ENCODE data around the gene SLC2A3.
"Not testable (repeated sequence)": the region's sequence is repeated elsewhere in the genome, so short reads cannot be mapped to it uniquely, and the experiment has no call there.

SLC2A3 gene

GRCh38 chr12:7923241-7924236 is 12.4 kb downstream of the SLC2A3 start:
- DNase-seq = no peak
- in situ Hi-C loops (cut with HindIII; ENCODE audit: low pct_ligation_motif_present, low pct_unique_long_range_greater_than_20kb, low sequenced_read_pairs) = no loop called here

DNA sequence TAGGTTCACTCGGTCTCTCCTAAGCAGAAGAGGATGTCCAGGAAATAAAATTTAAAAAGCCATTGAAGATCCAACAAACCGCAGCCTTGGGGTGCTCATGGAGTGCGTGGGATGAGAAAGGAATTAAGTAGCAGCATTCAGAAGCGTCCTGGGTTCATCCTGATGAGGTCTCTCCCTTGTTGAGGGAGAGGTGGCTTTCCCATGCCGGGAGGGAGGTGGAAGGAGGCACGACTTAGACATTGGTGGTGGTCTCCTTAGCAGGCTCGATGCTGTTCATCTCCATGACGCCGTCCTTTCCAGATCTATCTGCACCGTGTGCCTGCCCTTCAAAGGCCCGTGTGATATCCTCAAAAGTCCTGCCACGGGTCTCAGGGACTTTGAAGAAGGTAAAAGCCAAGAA is 14.8 kb downstream of the SLC2A3 start:
- DNase-seq; in situ Hi-C loops (cut with HindIII; ENCODE audit: low pct_ligation_motif_present, low pct_unique_long_range_greater_than_20kb, low sequenced_read_pairs): not testable (repeated sequence)

DNA sequence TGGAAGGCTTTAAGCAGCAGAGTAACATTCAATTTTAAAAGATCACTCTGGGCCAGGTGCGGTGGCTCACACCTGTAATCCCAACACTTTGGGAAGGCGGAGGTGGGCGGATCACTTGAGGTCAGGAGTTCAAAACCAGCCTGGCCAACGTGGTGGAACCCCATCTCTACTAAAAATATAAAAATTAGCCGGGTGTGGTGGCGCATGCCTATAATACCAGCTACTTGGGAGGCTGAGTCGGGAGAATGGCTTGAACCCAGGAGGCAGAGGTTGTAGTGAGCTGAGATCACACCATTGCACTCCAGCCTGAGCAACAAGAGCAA is 17.8 kb downstream of the SLC2A3 start:
- DNase-seq; in situ Hi-C loops (cut with HindIII; ENCODE audit: low pct_ligation_motif_present, low pct_unique_long_range_greater_than_20kb, low sequenced_read_pairs): not testable (repeated sequence)

GRCh38 chr12:7917392-7918267 is 18.4 kb downstream of the SLC2A3 start:
- in situ Hi-C loops (cut with HindIII; ENCODE audit: low pct_ligation_motif_present, low pct_unique_long_range_greater_than_20kb, low sequenced_read_pairs) = no loop called here
- DNase-seq = no peak

GRCh38 chr12:7916936-7917335 is 19.1 kb downstream of the SLC2A3 start:
- no peak for DNase-seq
- in situ Hi-C loops (cut with HindIII; ENCODE audit: low pct_ligation_motif_present, low pct_unique_long_range_greater_than_20kb, low sequenced_read_pairs) = no loop called here

DNA sequence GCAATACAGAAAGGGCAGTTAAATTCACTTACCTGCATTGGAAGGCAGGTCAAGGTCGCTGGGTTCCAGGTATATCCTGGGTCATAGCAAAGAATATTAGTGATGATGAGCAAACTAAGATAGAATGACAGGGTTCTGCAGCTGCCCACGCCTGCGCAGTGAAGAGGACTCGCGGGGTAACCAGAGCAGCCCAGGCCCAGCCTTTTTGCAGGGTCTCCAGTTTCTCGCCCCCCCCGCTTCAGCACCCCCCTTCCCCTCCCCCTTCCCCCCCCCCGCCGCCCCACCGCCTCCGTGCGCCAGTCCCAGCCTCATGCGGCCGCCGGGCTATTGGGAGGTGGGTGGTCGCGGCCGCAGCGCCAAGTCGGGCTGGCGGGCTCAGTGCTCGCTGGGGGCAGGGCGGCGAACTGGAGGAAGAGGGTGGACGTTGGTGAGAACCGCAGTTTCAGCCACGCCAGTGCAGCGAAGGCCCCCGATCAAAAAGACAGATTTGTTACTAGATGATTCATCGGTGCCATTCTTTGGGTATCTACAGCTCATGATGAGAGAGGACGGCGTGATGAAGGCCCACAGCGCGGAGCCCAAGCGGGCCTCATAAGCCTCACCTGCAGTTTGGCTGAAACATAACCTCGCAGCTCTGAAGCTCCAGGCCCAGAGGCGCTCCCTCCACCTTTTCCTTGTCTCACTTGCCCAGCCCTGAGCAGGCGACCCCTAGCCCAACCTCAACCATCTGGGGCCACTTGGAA is 20.2 kb downstream of the SLC2A3 start:
- no peak for DNase-seq
- in situ Hi-C loops (cut with HindIII; ENCODE audit: low pct_ligation_motif_present, low pct_unique_long_range_greater_than_20kb, low sequenced_read_pairs) = no loop called here

DNA sequence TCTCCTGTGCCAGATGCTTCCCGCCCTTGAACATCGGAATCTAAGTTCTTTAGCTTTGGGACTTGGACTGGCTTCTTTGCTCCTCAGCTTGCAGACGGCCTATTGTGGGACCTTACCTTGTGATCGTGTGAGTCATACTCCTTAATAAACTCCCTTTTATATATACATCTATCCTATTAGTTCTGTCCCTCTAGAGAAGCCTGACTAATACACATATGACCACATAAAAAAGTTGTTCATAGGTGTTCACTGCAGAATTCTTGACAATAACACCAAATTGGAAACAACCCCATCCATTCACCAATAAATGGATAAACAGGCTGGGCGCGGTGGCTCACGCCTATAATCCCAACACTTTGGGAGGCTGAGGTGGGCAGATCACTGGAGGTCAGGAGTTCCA is 25.9 kb downstream of the SLC2A3 start:
- in situ Hi-C loops (cut with HindIII; ENCODE audit: low pct_ligation_motif_present, low pct_unique_long_range_greater_than_20kb, low sequenced_read_pairs); DNase-seq: not testable (repeated sequence)

- in situ Hi-C loops (cut with HindIII; ENCODE audit: low pct_ligation_motif_present, low pct_unique_long_range_greater_than_20kb, low sequenced_read_pairs) = no loop called here
These were observed 29.0 kb downstream of the SLC2A3 start for GRCh38 chr12:7907009-7907408.

GRCh38 chr12:7906303-7906702 is 29.7 kb downstream of the SLC2A3 start:
- peak; percentile 24 for DNase-seq
- in situ Hi-C loops (cut with HindIII; ENCODE audit: low pct_ligation_motif_present, low pct_unique_long_range_greater_than_20kb, low sequenced_read_pairs) = not testable (repeated sequence)

More at GRCh38 chr12:7907009-7907408, 29.0 kb downstream of the SLC2A3 start:
- DNase-seq = peak; percentile 81

DNA sequence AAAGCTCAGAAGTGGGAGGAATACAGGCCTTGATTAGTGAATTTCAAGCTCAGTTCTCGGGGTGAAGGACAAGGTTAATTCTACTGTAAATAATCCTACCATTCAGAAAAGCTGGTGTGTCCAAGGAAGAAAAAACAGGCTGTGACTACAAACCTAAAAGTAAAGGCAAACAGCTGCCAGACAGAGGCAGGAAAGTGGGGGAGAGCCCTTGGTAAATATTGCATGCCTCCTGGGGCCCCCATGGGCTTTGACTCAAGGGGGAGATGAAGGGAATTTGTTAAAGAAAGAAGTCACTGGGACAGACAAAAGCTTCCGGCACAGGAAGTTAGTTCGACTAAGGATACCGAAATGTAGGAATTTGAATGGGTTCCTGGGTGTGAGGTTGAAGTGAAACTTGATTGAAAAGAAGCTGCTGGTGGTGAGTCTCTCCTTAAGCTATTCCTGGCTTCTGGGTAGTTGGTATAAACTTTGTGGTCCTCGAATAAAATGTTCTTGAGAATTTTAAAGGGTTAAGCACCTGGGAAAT is 30.3 kb downstream of the SLC2A3 start:
- not testable (repeated sequence) for DNase-seq

GRCh38 chr12:7905071-7905470 is 30.9 kb downstream of the SLC2A3 start:
- in situ Hi-C loops (cut with HindIII; ENCODE audit: low pct_ligation_motif_present, low pct_unique_long_range_greater_than_20kb, low sequenced_read_pairs) = no loop called here
- no peak for DNase-seq

More for the DNA sequence above, 30.3 kb downstream of the SLC2A3 start:
- in situ Hi-C loops (cut with HindIII; ENCODE audit: low pct_ligation_motif_present, low pct_unique_long_range_greater_than_20kb, low sequenced_read_pairs) = not testable (repeated sequence)

- in situ Hi-C loops (cut with HindIII; ENCODE audit: low pct_ligation_motif_present, low pct_unique_long_range_greater_than_20kb, low sequenced_read_pairs); DNase-seq: not testable (repeated sequence)
These were observed 33.6 kb downstream of the SLC2A3 start for GRCh38 chr12:7902416-7902815.

DNA sequence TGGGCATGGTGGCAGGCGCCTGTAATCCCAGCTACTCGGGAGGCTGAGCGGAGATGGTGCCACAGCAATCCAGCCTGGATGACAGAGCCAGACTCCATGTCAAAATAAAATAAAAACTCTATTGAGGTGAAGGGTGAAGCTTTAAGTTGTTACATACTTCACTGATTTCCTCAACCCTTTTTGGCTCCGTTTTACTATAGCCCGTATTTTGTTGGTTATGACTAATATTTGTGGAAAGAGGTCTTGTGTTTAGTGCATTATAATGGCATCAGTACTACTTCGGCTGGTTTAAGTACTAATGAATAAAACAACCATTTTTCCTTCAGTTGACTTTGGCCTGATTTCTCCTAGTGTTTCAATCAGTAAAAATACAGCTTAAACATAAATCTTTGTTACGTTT is 36.2 kb downstream of the SLC2A3 start:
- in situ Hi-C loops (cut with HindIII; ENCODE audit: low pct_ligation_motif_present, low pct_unique_long_range_greater_than_20kb, low sequenced_read_pairs) = no loop called here
- no peak for DNase-seq

DNA sequence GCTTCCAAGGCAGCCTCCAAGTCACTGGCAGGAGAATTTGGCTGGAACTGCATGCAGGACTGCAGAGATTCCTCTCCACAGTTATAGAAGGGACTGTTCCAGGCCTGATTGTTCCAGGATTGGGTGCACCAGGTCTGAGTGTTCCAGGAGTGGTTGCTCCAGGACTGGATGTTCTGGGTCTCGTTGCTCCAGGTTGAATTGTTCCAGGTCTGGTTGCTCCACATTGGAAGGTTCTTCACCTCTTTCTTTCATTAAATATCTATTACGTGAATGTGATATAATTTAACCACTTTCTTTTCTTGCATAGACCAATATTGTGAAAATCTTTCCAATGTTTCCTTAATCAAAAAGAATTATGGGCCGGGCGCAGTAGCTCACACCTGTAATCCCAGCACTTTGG is 39.3 kb downstream of the SLC2A3 start:
- in situ Hi-C loops (cut with HindIII; ENCODE audit: low pct_ligation_motif_present, low pct_unique_long_range_greater_than_20kb, low sequenced_read_pairs); DNase-seq: not testable (repeated sequence)

DNA sequence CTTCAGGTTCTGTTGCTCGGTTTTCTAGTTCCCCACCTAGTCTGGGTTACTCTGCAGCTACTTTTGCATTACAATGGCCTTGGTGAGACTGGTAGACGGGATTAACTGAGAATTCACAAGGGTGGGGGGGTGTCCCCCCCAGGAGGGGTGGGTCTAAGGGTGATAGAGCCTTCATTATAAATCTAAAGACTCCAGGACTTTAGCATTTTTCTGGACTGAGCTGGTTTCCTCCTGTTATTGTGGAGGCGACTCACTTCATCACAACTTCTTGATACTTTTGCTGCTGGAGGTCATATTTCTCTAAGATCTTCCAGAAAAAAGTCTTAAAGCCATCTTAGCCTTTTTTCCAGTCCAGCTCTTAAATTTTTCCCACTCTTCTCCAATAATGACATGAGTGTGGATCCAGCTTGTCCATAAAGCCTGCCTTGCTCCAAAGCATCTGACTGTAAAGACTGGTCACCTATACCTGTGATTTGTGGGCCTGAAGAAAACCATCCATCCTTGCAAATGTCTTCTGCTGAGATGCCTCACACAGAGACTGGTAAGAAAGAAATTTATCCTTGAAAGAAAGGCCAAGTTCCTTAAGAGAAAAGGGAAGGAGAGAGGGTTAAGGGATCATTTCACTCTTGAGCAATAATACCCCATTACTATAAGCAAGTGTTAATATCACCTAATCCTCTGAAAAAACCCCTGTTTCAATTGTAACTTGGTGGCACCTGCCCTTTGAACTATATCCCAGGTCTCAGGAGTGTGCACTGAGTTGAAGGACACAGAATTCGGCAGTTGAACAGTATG is 43.6 kb downstream of the SLC2A3 start:
- in situ Hi-C loops (cut with HindIII; ENCODE audit: low pct_ligation_motif_present, low pct_unique_long_range_greater_than_20kb, low sequenced_read_pairs) = no loop called here
- no peak for DNase-seq

- in situ Hi-C loops (cut with HindIII; ENCODE audit: low pct_ligation_motif_present, low pct_unique_long_range_greater_than_20kb, low sequenced_read_pairs) = no loop called here
- DNase-seq = no peak
These were observed 51.3 kb downstream of the SLC2A3 start for GRCh38 chr12:7884689-7885088.

- in situ Hi-C loops (cut with HindIII; ENCODE audit: low pct_ligation_motif_present, low pct_unique_long_range_greater_than_20kb, low sequenced_read_pairs); DNase-seq: not testable (repeated sequence)
These were observed 54.3 kb downstream of the SLC2A3 start for GRCh38 chr12:7881736-7882120.

Measured in ACHN (cell line).